ENCODE data around the gene EIF3L. TPM values are rescaled to one million over a fixed set of nuclear protein-coding genes. Genes with fewer than 3 reads are reported as not detected.

Gene EIF3L
- polyA plus RNA-seq, 3 donors, result 209 to 503 (median 246) TPM

DNA sequence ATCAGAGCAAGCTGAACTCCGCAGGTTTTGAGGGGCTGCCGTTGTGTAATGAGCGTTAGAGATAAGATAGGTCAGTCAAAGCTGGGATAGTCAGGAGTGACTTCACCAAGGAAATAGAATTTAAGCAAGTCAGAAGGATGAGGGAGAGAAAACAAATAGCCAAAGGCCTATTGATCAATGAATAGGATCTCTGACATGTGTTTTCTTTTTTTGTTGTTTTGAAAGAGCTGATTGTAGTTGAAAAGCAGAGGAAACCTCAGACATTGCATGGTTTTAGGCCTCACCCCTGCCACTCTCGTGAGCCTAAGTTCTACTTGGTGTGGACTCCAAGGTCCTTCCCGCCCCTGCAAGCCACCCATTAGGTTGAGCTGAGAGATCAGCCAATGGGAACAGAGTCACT lies 3.2 kb downstream of the EIF3L start:
- Histone ChIP-seq H4K20me1 (ENCODE audit: insufficient read depth, low read length) (peaks cover 67% of the 10 kb centered on the region), H3K9me3 (replicated peaks in 1 of 2; ENCODE audit: control insufficient read depth in 1 of 2, insufficient read depth in 1 of 2, low read length in 2 of 2) (no peaks in the 10 kb centered on the region), H3K4me3 (replicated peaks in 1 of 3; ENCODE audit: low read depth in 2 of 3, low read length in 3 of 3) (no peak overlapping the region), H3K4me1 (ENCODE audit: control insufficient read depth in 1 of 2, insufficient read depth in 2 of 2, low read length in 2 of 2) (peaks cover 14 to 19% of the 10 kb centered on the region in 2 donors), H3K79me2 (ENCODE audit: insufficient read depth, low read length) (peaks cover 74% of the 10 kb centered on the region), H3K9ac (ENCODE audit: insufficient read depth, low read length, poor library complexity, severe bottlenecking) (no peak overlapping the region), H3K27me3 (ENCODE audit: control insufficient read depth in 2 of 2, insufficient read depth in 2 of 2, low read length in 2 of 2) (no peaks in the 10 kb centered on the region), H3K27ac (ENCODE audit: low read depth in 1 of 2, low read length in 2 of 2) (no peak overlapping the region), H2AFZ (ENCODE audit: insufficient read depth, low read depth, low read length, poor library complexity, severe bottlenecking) (no peak overlapping the region), H3K36me3 (replicated peaks in 1 of 2; ENCODE audit: control insufficient read depth in 1 of 2, insufficient read depth in 2 of 2, low read length in 2 of 2) (peaks cover 52 to 66% of the 10 kb centered on the region in 2 donors), H3K4me2 (replicated peaks; ENCODE audit: extremely low read depth, low read length, poor library complexity, severe bottlenecking) (no peak overlapping the region)
- Mint-ChIP-seq H3K4me1 (peaks cover 17% of the 10 kb centered on the region), H3K27ac (no peak overlapping the region), H3K9me3 (peaks cover 0 to 3% (median 0%) of the 10 kb centered on the region in 7 donors), H3K27me3 (ENCODE audit: low read depth in 3 of 3) (no peaks in the 10 kb centered on the region), H3K4me3 (no peak overlapping the region), H3K36me3 (peaks cover 49 to 63% of the 10 kb centered on the region in 2 donors)
- no peak for DNase-seq
- intact Hi-C loops (cut with micrococcal nuclease), result no loop called here
- 90% methylated on average over 2 of the region's 5 CpGs for WGBS (ENCODE audit: insufficient coverage)
- TF ChIP-seq, protein P1, sequence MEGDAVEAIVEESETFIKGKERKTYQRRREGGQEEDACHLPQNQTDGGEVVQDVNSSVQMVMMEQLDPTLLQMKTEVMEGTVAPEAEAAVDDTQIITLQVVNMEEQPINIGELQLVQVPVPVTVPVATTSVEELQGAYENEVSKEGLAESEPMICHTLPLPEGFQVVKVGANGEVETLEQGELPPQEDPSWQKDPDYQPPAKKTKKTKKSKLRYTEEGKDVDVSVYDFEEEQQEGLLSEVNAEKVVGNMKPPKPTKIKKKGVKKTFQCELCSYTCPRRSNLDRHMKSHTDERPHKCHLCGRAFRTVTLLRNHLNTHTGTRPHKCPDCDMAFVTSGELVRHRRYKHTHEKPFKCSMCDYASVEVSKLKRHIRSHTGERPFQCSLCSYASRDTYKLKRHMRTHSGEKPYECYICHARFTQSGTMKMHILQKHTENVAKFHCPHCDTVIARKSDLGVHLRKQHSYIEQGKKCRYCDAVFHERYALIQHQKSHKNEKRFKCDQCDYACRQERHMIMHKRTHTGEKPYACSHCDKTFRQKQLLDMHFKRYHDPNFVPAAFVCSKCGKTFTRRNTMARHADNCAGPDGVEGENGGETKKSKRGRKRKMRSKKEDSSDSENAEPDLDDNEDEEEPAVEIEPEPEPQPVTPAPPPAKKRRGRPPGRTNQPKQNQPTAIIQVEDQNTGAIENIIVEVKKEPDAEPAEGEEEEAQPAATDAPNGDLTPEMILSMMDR (IDR thresholded peaks at IDR 0.05), result no peak

DNA sequence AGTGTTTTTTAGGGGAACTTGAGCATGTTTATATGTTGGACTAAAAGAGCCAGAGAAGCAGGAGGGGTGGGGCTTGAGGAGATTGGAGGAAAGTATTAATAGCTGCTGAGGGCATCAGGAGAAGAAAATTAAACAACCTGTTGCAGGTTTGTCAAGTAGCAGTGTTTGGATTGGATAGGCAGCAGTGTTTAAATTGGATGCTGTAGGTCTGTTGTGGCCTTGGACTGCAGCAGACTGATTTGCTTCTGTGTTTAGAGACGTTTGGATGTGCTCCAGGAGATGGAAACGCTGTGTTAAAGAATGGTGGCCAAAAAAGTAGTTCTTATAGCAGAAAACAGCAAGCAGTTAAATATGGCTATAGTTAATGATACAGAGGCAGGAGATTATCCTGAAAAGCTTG lies 5.7 kb downstream of the EIF3L start:
- no peaks in the 10 kb centered on the region for H3K9me3 Mint-ChIP-seq
- peaks cover 58% of the 10 kb centered on the region for H3K79me2 ChIP-seq (ENCODE audit: insufficient read depth, low read length)
- no peak overlapping the region for H3K4me3 Mint-ChIP-seq
- no peak overlapping the region for H3K4me3 ChIP-seq (replicated peaks in 1 of 3; ENCODE audit: low read depth in 2 of 3, low read length in 3 of 3)
- H3K27me3 Mint-ChIP-seq (ENCODE audit: low read depth in 3 of 3), result no peaks in the 10 kb centered on the region
- H3K27ac Mint-ChIP-seq, result peak overlapping the region in 1 of 7 donors; percentile 38
- no peak overlapping the region for H2AFZ ChIP-seq (ENCODE audit: insufficient read depth, low read depth, low read length, poor library complexity, severe bottlenecking)
- peak overlapping the region in 1 of 2 donors; percentile 32 for H3K27ac ChIP-seq (ENCODE audit: low read depth in 1 of 2, low read length in 2 of 2)
- peaks cover 71 to 91% of the 10 kb centered on the region in 2 donors for H3K36me3 ChIP-seq (replicated peaks in 1 of 2; ENCODE audit: control insufficient read depth in 1 of 2, insufficient read depth in 2 of 2, low read length in 2 of 2)
- peaks cover 82% of the 10 kb centered on the region for H4K20me1 ChIP-seq (ENCODE audit: insufficient read depth, low read length)
- DNase-seq, result no peak
- no peaks in the 10 kb centered on the region for H3K27me3 ChIP-seq (ENCODE audit: control insufficient read depth in 2 of 2, insufficient read depth in 2 of 2, low read length in 2 of 2)
- peaks cover 6% of the 10 kb centered on the region in 2 donors for H3K4me1 ChIP-seq (ENCODE audit: control insufficient read depth in 1 of 2, insufficient read depth in 2 of 2, low read length in 2 of 2)
- no peaks in the 10 kb centered on the region for H3K9me3 ChIP-seq (replicated peaks in 1 of 2; ENCODE audit: control insufficient read depth in 1 of 2, insufficient read depth in 1 of 2, low read length in 2 of 2)
- H3K36me3 Mint-ChIP-seq, result peaks cover 66 to 87% of the 10 kb centered on the region in 2 donors
- 90% methylated on average over 2 of the region's 2 CpGs for WGBS (ENCODE audit: insufficient coverage)
- intact Hi-C loops (cut with micrococcal nuclease), result no loop called here
- no peak overlapping the region for H3K9ac ChIP-seq (ENCODE audit: insufficient read depth, low read length, poor library complexity, severe bottlenecking)
- H3K4me1 Mint-ChIP-seq, result peaks cover 5% of the 10 kb centered on the region
- TF ChIP-seq, protein P1 (IDR thresholded peaks at IDR 0.05), result no peak
- no peak overlapping the region for H3K4me2 ChIP-seq (replicated peaks; ENCODE audit: extremely low read depth, low read length, poor library complexity, severe bottlenecking)
